IPS DF 19.7 (cell line): Measurements from ENCODE around the gene EIPR1.
A peak's percentile ranks its signal among the peaks of the same experiment; 100 is the strongest.

Source experiments
- DNase-seq: peaks from one replicate; pipeline ENCODE4 v3.0.0-alpha.2; 2013; ENCODE audit warnings: low read depth, low spot score

The EIPR1 gene

DNA sequence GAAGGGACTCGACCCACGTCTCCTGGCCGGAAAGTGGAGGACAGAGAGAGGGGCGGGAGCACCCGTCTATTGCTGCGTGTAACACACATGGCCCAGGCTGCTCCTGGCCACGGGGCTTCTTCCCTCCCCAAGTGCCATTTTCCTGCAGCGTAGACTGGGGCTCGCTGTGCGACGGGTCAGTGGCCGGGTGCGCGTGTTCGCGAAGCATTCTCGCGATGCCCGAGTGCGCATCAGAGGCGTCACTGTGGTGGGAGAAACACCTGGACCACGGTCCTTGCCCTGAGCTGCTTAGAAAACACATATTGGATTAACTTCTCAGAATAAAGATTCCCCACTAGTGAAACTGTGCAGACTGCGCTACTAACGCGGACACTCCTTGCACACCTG lies 200.8 kb downstream of the EIPR1 start:
- no peak for DNase-seq

DNA sequence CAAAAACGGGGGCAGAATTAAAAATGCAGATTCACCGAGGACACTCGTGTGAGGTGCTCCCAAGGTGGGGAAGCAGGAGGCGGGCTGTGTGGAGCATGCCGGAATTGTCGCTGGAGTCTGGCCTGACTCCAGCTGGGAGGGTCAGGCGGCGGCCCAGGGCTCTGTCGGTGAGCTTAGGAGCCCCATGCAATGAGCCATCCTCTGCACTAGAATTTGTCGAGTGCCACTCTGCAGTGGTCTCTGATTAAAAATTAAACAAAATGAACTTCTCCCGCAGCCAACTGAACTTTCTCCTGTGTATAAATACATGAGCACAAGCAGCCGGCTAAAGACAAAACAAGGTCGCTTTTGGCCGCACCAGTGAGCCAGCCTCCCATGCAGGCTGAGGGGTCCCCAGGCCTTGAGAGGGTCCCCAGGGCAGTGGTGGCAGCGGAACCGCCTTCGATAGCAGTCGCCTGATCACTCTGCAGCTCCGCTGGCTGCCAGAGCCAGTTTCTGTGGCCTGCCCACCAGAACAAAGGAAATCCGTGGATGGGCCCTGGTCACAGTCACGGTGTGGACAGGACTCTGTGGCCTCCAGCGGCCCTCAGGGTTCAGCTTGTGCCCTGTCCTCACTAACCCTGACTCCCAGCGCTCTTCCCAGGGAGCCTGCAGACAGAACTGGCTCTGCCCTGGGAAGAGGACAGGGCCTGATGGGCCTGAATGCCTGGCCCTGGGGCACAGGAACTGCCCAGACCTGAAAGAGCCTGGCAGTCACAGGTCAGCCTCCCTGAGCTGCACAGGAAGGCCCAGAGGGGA lies 201.3 kb downstream of the EIPR1 start:
- no peak for DNase-seq

DNA sequence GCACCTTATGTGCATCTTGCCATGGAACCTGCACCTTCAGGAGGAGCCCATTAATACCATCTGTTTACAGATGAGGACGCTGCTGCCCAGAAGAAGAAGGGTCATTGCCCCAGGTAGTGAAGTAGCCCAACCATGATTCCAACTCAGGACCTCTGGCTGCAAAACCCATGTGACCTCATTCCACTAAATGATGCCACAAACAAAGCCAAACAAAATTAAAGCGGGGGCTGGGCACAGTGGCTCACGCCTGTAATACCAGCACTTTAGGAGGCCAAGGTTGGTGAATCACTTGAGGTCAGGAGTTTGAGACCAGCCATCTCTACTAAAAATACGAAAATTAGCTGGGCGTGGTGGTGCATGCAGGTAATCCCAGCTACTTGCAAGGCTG lies 202.1 kb downstream of the EIPR1 start:
- DNase-seq = no peak

DNA sequence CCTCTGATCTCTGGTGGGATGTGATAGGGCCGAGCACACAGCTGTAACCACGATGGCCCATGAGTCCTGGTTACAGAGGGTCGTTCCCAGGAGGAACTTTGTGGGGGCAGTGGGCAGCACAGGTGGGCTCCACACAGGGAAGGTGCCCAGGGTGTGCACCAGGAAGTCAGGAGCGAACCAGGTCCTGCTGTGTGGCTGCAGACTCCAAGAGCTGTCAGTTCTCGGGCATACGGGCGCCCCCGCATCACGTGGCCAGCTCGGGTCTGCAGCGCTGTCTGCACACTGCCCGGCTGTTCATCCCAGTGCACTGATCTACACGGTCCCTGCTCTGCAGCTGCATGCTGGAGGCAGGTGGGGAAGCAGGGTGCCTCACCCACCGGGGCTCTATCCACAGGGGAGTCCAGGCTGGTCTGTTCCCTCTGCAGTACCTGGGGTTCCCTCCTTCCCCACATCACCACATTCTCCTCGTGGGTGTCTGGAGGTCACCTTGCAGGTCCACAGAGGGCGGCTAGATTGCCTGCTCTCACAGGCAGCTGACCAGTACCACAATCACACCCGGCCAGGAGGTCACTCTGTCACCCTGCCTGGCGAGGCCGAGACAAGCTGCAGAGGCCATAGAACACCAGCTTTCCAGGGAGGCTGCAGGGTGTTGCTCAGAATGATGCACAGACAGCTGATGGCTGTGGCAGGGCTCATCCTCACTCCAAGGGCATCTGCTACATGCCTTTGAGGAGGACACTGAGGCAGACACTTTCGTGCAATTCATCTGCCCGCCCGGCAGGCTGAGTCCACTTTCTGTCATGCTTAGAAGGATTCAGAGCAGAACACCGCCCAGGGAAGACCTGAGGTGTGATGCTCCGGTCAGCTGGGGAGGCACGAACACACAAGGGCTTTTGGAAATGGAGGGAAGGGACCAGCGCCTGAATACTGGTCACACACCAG lies 202.7 kb downstream of the EIPR1 start:
- DNase-seq = no peak

- no peak for DNase-seq
These were observed 204.6 kb downstream of the EIPR1 start for GRCh38 chr2:3173031-3173430.

GRCh38 chr2:3172265-3172935 lies 205.2 kb downstream of the EIPR1 start:
- DNase-seq = no peak

GRCh38 chr2:3171564-3172264 lies 205.9 kb downstream of the EIPR1 start:
- no peak for DNase-seq

GRCh38 chr2:3170792-3171455 lies 206.7 kb downstream of the EIPR1 start:
- no peak for DNase-seq

GRCh38 chr2:3169106-3169870 lies 208.3 kb downstream of the EIPR1 start:
- DNase-seq = no peak

- peak; percentile 30 for DNase-seq
These were observed 209.3 kb downstream of the EIPR1 start for GRCh38 chr2:3168230-3168891.

- DNase-seq = no peak
These were observed 214.2 kb downstream of the EIPR1 start for GRCh38 chr2:3163401-3163800.

- DNase-seq = no peak
These were observed 215.1 kb downstream of the EIPR1 start for GRCh38 chr2:3162442-3163077.

DNA sequence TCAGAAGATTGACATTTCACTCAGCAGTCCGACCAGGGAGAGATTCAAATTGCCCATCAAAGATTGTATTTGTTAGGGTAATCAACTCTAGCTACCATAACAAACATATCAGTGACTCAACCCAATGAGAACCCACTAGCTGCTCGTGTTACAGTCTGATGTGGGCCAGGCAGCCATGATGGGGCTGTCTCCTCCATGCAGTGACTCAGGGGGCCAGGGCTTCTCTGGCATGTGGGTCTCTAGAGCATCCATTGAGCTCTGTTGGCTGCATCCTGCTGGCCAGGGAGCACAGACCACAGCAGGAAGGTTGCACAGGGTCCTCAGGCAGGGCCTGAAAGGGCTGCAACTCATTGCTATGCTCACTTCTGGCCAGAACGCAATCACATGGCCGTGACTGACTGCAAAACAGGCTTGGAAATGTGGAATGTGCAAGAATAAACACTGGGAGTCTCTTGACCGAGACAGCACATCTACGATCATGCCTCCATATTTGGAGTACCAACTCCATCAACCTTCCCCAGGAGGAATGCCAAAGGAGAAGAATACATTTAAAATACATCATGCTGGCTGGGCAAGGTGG lies 216.8 kb downstream of the EIPR1 start:
- no peak for DNase-seq

GRCh38 chr2:3159782-3160545 lies 217.7 kb downstream of the EIPR1 start:
- DNase-seq = no peak

GRCh38 chr2:3154700-3155099 lies 222.9 kb downstream of the EIPR1 start:
- no peak for DNase-seq

DNA sequence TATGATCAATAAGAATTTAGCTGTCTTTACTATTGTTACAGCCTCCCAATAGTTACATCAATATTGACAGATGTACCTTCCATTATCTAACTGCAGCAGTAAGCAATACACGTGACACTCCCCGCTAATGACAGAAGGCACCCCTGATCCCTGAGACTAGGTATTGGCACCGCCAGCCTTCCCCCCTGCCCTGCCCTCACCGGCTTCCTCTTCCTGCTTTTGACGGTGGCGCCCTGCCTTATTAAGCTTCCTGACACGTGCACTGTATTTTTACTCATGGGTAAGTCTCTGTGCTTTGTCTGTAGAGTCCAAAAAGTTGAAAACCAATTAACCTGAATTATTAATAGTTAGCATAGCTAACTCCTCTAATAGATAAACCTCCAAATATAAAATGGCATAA lies 223.5 kb downstream of the EIPR1 start:
- no peak for DNase-seq

DNA sequence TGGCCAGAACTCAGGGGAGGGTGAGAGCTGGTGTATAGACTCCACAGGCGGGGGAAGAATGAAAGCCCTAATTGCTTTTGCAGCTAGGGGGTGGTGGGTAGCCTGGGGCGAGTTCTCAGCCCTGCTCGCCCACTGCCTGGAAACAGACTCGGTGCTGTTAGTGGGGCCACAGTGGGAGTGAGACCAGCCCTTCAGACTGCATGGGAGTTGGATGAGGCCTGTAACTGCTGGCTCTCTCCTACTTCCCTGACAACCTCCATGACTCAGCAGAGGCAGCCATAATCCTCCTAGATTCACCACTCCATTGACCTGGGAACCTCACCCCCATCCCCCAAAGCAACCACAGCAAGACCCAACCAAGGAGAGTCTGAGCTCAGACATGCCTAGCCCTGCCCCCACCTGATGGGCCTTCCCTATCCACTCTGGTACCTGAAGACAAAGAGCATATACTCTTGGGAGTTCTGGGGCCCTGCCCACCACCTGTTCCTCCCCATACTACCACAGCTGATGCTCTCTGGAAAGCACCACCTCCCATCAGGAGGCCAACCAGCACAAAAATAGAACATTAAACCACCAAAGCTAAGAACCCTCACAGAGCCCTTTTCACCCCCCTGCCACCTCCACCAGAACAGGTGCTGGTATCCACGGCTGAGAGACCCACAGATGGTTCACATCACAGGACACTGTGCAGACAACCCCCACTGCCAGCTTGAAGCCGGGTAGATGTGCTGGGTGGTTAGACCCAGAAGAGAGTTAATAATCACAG lies 226.3 kb downstream of the EIPR1 start:
- DNase-seq = no peak
